Measurements from ENCODE around the gene EXOC3L4.

EXOC3L4 gene

DNA sequence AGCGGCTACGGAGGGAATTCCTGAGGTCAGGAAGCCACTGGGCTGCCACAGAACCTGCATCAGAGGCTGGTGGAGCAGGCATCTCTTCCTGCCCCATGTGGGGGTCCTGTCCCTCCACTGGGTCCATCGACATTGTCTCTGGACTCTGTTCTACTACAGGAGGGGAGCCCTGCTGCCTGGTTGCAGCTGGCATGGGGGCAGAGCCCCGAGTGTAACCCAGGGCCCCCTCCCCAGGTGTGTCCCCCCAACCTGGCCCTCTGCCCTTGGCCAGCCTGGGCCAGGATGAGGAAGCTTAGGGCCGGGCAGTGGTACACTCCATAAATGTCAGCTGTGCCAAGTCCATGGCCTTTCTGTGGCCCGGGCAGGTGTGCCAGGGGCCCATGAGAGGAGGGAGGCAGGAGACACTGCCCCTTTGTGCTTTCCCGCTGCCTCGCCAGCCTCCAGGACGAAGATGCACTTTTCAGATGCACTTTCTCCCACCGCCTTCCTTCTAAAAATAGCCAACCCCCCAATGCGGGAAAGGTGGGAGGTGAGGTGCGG, 4.0 kb upstream of the EXOC3L4 start:
- no peak for DNase-seq (ENCODE audit: low read depth)
- TF ChIP-seq, protein P1, sequence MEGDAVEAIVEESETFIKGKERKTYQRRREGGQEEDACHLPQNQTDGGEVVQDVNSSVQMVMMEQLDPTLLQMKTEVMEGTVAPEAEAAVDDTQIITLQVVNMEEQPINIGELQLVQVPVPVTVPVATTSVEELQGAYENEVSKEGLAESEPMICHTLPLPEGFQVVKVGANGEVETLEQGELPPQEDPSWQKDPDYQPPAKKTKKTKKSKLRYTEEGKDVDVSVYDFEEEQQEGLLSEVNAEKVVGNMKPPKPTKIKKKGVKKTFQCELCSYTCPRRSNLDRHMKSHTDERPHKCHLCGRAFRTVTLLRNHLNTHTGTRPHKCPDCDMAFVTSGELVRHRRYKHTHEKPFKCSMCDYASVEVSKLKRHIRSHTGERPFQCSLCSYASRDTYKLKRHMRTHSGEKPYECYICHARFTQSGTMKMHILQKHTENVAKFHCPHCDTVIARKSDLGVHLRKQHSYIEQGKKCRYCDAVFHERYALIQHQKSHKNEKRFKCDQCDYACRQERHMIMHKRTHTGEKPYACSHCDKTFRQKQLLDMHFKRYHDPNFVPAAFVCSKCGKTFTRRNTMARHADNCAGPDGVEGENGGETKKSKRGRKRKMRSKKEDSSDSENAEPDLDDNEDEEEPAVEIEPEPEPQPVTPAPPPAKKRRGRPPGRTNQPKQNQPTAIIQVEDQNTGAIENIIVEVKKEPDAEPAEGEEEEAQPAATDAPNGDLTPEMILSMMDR (IDR thresholded peaks at IDR 0.05; ENCODE audit: low read depth, low read length, missing control alignments), result no peak
- H3K4me3 ChIP-seq (ENCODE audit: low read depth, low read length), result no peak overlapping the region
- in situ Hi-C loops (cut with HindIII; ENCODE audit: low sequenced_read_pairs), result no loop called here

DNA sequence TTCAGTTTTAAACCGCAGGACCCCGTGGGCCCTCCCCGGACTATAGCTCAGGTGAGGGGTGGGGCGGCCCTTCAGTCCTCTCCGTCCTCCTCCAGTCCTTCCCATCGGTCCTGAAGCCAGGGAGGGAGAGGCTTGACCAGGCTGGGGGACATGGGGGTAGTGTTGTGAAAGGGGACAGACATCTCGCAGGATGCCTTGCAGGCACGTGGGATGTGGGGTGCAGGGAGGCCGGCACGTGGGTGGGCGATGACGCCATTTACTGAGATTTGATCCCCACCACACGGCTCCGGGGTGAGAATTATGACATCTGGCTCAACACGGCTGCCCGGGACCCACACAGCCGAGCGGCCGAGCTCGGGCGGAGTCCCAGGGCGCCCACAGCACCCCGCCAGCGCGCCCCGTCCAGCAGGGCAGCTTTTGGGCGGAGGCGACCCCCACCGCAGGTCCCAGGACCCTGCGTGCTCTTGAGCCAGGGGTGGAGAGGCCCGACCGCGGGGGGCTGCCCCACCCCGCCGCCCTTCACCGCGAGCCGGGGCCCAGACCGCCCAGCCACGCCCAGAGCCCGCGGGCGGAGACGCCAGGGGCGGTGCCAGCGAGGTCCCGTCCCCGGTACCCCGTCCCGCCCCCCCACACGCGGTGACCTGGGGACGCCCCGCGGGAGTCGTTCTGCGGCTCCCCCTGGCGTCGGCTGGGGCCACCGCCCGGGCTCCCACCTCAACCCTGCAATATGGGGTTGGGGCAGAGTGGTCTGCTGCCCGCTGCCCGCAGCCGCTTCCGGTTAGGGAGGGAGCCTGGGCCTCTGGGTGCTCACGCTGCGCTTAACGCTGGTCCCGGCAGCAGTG, 3.3 kb upstream of the EXOC3L4 start:
- DNase-seq (ENCODE audit: low read depth), result no peak
- TF ChIP-seq, protein P1 (IDR thresholded peaks at IDR 0.05; ENCODE audit: low read depth, low read length, missing control alignments), result peak; percentile 19
- in situ Hi-C loops (cut with HindIII; ENCODE audit: low sequenced_read_pairs), result no loop called here
- peak overlapping the region; percentile 24 for H3K4me3 ChIP-seq (ENCODE audit: low read depth, low read length)

DNA sequence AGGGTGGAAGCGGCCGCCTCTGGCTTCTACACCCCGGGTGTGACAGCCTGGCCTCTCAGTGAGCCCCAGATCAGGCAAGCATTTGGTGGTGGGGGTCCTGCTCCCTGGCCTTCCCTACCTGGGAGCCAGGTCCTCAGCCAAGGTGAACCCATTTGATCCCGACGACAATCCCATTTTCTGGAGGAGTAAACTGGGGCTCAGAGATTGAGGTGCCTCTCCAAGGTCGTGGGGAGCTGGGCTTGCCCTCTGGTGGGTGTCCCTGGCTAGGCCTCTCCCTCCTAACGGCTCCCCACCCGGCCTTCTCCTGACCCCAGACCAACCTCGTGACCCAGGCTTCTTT, 2.7 kb upstream of the EXOC3L4 start:
- no peak for DNase-seq (ENCODE audit: low read depth)
- no peak overlapping the region for H3K4me3 ChIP-seq (ENCODE audit: low read depth, low read length)
- in situ Hi-C loops (cut with HindIII; ENCODE audit: low sequenced_read_pairs), result no loop called here
- TF ChIP-seq, protein P1 (IDR thresholded peaks at IDR 0.05; ENCODE audit: low read depth, low read length, missing control alignments), result no peak

DNA sequence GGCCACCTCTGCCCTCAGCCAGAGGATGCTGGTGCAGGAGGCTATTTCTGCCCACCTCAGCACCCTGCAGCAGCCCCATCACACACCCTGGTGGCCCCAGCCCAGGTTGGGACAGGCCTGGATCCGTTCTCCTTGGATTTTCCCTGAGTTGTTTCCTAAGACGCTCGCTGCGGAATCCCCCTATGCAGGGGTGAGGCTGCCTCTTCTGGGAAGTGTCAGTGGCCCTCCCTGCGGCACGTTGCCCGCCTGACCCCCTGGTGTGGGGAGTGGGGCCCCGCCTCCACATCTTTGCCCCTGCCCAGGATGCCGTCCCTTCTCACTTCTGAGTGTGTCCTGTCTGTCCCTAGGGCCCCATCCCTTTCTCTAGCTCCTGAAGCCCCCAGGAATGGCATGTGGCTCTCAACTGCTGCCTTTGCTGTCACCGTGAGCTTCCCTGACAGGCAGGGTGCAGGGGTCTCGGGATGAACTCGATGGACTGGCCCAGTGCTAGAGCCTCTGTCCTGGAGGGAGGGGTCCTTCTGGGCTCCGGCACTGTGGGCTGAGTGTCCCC, 594 bp upstream of the EXOC3L4 start:
- in situ Hi-C loops (cut with HindIII; ENCODE audit: low sequenced_read_pairs), result no loop called here
- DNase-seq (ENCODE audit: low read depth), result no peak
- H3K4me3 ChIP-seq (ENCODE audit: low read depth, low read length), result no peak overlapping the region
- TF ChIP-seq, protein P1 (IDR thresholded peaks at IDR 0.05; ENCODE audit: low read depth, low read length, missing control alignments), result no peak

DNA sequence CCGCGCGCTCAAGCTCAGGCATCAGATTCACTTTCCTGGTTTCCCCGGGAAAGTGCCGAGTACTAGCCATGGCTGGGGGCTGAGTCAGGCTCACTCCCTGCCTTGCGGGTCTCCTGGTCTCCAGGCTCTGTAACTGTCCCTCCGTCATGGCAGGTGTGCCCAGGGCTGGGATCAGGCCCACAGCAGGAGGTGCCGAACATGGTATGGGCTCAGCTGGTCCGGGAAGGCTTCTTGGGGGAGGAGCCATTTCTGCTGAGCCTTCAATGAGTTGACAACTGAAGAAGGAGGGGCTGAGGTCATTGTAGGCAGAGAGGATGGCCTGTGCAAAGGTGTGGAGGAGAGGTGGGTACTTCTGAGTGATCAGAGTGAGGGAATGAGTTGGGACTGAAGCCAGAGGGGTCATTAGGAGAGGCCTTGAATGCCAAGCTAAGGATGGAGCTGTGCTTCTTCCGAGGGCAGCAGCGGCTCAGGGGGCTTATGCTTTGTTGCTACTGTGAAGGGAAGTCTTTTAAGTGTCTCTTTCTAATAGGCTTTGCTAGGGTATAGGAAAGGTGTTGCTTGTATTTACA, 769 bp downstream of the EXOC3L4 start:
- no peak for DNase-seq (ENCODE audit: low read depth)
- no peak overlapping the region for H3K4me3 ChIP-seq (ENCODE audit: low read depth, low read length)
- TF ChIP-seq, protein P1 (IDR thresholded peaks at IDR 0.05; ENCODE audit: low read depth, low read length, missing control alignments), result no peak
- in situ Hi-C loops (cut with HindIII; ENCODE audit: low sequenced_read_pairs), result no loop called here

DNA sequence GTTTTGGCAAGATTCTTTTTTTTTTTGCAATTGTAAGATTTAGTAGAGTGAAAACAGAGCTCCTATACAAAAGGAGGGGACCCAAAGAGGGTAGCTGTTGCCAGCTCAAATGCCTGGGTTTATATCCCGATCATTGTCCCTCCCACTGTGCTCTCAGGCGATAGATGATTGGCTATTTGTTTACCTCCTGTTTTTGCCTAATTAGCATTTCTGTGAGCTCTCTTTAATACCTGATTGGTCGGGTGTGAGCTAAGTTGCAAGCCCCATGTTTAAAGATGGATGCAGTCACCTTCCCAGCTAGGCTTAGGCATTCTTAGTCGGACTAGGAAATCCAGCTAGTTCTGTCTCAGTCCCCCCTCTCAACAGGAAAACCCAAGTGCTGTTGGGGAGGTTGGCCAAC, 1.9 kb downstream of the EXOC3L4 start:
- DNase-seq (ENCODE audit: low read depth), result no peak
- no peak overlapping the region for H3K4me3 ChIP-seq (ENCODE audit: low read depth, low read length)
- TF ChIP-seq, protein P1 (IDR thresholded peaks at IDR 0.05; ENCODE audit: low read depth, low read length, missing control alignments), result no peak
- in situ Hi-C loops (cut with HindIII; ENCODE audit: low sequenced_read_pairs), result no loop called here
